ENCODE results near the gene ADCY1. TPM values are rescaled to one million over a fixed set of nuclear protein-coding genes. Genes with fewer than 3 reads are reported as not detected.

The ADCY1 gene
- total RNA-seq, 4 donors from 2014 or later, result 0.34 to 1.9 (median 0.37) TPM

GRCh38 chr7:45581271-45581780 lies 7.2 kb downstream of the ADCY1 start:
- Histone ChIP-seq H3K27me3 (peaks cover 0 to 31% (median 0%) of the 10 kb centered on the region in 4 donors), H3K9me3 (no peaks in the 10 kb centered on the region), H3K4me1 (no peaks in the 10 kb centered on the region), H3K36me3 (no peaks in the 10 kb centered on the region), H3K4me3 (no peak overlapping the region), H3K27ac (no peak overlapping the region)
- no peak for DNase-seq
- TF ChIP-seq CTCF (IDR thresholded peaks at IDR 0.05), result no peak
- 50 to 70% methylated on average over 2 to 6 of the region's 6 CpGs for WGBS, 2 donors
- intact Hi-C loops (cut with DNase I), result no loop called here

- H3K36me3 ChIP-seq, result no peaks in the 10 kb centered on the region
- TF ChIP-seq POLR2A (IDR thresholded peaks at IDR 0.05) (no peak), CTCF (IDR thresholded peaks at IDR 0.05) (no peak)
- intact Hi-C loops (cut with DNase I), result no loop called here
- no peaks in the 10 kb centered on the region for H3K9me3 ChIP-seq
- H3K27ac ChIP-seq, result no peak overlapping the region
- H3K4me1 ChIP-seq, result no peaks in the 10 kb centered on the region
- H3K4me3 ChIP-seq, result no peak overlapping the region
- 82 to 89% methylated on average over 1 of the region's 5 CpGs for WGBS, 2 donors
- no peak for DNase-seq
- peaks cover 0 to 22% (median 0%) of the 10 kb centered on the region in 4 donors for H3K27me3 ChIP-seq
These were observed 8.1 kb downstream of the ADCY1 start for GRCh38 chr7:45582136-45582749.

- 30% methylated on average over 2 of the region's 9 CpGs; no CpG with 5 or more reads in 1 of the 2 donors for WGBS, 2 donors
- Histone ChIP-seq H3K36me3 (no peaks in the 10 kb centered on the region), H3K27me3 (peaks cover 0 to 16% (median 0%) of the 10 kb centered on the region in 4 donors), H3K27ac (no peak overlapping the region), H3K4me3 (no peak overlapping the region), H3K9me3 (no peaks in the 10 kb centered on the region), H3K4me1 (no peaks in the 10 kb centered on the region)
- DNase-seq, result no peak
- intact Hi-C loops (cut with DNase I), result no loop called here
- no peak for TF ChIP-seq POLR2A (IDR thresholded peaks at IDR 0.05)
- TF ChIP-seq CTCF (IDR thresholded peaks at IDR 0.05), result no peak
These were observed 8.7 kb downstream of the ADCY1 start for GRCh38 chr7:45582868-45583277.

GRCh38 chr7:45583296-45583695 lies 9.1 kb downstream of the ADCY1 start:
- DNase-seq, result no peak
- Histone ChIP-seq H3K27me3 (peaks cover 0 to 12% (median 0%) of the 10 kb centered on the region in 4 donors), H3K36me3 (no peaks in the 10 kb centered on the region)

More at GRCh38 chr7:45583296-45583695, 9.1 kb downstream of the ADCY1 start:
- no peaks in the 10 kb centered on the region for H3K4me1 ChIP-seq
- no peak for TF ChIP-seq CTCF (IDR thresholded peaks at IDR 0.05)
- no peak for TF ChIP-seq POLR2A (IDR thresholded peaks at IDR 0.05)
- intact Hi-C loops (cut with DNase I), result no loop called here
- H3K27ac ChIP-seq, result no peak overlapping the region
- no peak overlapping the region for H3K4me3 ChIP-seq
- WGBS, 2 donors, result 74 to 88% methylated on average over 2 of the region's 2 CpGs
- no peaks in the 10 kb centered on the region for H3K9me3 ChIP-seq

All from esophagus squamous epithelium (tissue), 5 donors.